ENCODE results near the gene RPL32.

DNA sequence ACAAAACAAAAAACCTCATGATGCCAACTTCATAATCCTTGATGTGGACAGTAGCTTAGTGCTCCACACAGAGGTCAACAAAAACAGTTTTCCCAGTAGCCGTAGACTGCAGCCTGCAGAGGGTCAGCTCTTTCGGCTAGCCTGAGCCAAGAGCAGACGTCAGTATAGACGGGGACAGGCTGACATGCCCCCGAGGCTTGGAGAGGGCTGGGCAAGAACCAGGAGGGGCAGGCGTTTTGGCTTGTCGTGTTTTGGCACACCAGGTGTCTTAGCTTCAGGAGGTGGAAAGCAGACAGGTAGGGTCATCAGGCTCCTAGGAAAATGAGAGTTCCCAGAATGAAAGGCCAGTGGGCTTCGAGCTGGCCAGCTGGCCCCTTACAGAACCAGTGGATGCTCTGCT, 23.1 kb downstream of the RPL32 start:
- TF ChIP-seq, protein P1, sequence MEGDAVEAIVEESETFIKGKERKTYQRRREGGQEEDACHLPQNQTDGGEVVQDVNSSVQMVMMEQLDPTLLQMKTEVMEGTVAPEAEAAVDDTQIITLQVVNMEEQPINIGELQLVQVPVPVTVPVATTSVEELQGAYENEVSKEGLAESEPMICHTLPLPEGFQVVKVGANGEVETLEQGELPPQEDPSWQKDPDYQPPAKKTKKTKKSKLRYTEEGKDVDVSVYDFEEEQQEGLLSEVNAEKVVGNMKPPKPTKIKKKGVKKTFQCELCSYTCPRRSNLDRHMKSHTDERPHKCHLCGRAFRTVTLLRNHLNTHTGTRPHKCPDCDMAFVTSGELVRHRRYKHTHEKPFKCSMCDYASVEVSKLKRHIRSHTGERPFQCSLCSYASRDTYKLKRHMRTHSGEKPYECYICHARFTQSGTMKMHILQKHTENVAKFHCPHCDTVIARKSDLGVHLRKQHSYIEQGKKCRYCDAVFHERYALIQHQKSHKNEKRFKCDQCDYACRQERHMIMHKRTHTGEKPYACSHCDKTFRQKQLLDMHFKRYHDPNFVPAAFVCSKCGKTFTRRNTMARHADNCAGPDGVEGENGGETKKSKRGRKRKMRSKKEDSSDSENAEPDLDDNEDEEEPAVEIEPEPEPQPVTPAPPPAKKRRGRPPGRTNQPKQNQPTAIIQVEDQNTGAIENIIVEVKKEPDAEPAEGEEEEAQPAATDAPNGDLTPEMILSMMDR (IDR thresholded peaks at IDR 0.05), result no peak
- TF ChIP-seq POLR2A (IDR thresholded peaks at IDR 0.05), result no peak
